BE2C (cell line): Measurements from ENCODE around the gene RSU1.

Experiments
- DNase-seq: peaks from one replicate; pipeline ENCODE4 v3.0.0-alpha.2; 2020
- H3K27me3 ChIP-seq: fragments of 250-450 bp; sonication (Bioruptor Pico); 2 replicates; pipeline ENCODE4 v1.5.1; 2020; ENCODE audit warnings: mild to moderate bottlenecking
- H3K36me3 ChIP-seq: fragments of 250-450 bp; sonication (Bioruptor Pico); 2 replicates; pipeline ENCODE4 v1.5.1; 2020; ENCODE audit warnings: mild to moderate bottlenecking
- H3K4me1 ChIP-seq: fragments of 250-450 bp; sonication (Bioruptor Pico); 2 replicates; pipeline ENCODE4 v1.5.1; 2020
- H3K4me3 ChIP-seq: 2 replicates; pipeline ENCODE4 v1.5.1; 2011; ENCODE audit warnings: low read depth, low read length
- H3K9me3 ChIP-seq: fragments of 250-450 bp; sonication (Bioruptor Pico); 2 replicates; pipeline ENCODE4 v1.5.1; 2020
- TF ChIP-seq, protein P1 (sequence below): IDR thresholded peaks from 2 replicates; pipeline ENCODE4 v1.5.1; 2012; ENCODE audit warnings: mild to moderate bottlenecking, low read depth, low read length

Gene RSU1

DNA sequence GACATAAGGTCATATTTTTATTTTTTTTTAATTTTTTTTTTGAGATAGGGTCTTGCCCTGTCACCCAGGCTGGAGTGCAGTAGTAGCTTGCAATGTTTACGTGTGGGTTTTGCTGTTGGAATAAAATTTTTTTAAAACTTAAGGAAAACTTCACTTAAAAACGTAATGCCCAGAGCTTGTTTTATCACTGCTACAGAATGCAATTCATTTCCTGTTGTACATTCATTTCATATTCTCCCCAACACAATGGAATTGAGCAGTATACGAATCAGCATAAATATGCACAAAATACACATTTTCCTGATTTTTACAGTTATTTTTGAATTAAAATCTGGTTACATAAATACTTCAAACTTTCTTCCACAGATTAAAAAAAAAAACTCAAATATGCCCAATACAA, 40.3 kb downstream of the RSU1 start:
- TF ChIP-seq, protein P1, sequence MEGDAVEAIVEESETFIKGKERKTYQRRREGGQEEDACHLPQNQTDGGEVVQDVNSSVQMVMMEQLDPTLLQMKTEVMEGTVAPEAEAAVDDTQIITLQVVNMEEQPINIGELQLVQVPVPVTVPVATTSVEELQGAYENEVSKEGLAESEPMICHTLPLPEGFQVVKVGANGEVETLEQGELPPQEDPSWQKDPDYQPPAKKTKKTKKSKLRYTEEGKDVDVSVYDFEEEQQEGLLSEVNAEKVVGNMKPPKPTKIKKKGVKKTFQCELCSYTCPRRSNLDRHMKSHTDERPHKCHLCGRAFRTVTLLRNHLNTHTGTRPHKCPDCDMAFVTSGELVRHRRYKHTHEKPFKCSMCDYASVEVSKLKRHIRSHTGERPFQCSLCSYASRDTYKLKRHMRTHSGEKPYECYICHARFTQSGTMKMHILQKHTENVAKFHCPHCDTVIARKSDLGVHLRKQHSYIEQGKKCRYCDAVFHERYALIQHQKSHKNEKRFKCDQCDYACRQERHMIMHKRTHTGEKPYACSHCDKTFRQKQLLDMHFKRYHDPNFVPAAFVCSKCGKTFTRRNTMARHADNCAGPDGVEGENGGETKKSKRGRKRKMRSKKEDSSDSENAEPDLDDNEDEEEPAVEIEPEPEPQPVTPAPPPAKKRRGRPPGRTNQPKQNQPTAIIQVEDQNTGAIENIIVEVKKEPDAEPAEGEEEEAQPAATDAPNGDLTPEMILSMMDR = no peak
- no peak for DNase-seq
- Histone ChIP-seq H3K36me3 (no peaks in the 10 kb centered on the region), H3K27me3 (no peaks in the 10 kb centered on the region), H3K9me3 (no peaks in the 10 kb centered on the region), H3K4me1 (no peaks in the 10 kb centered on the region), H3K4me3 (no peak overlapping the region)

DNA sequence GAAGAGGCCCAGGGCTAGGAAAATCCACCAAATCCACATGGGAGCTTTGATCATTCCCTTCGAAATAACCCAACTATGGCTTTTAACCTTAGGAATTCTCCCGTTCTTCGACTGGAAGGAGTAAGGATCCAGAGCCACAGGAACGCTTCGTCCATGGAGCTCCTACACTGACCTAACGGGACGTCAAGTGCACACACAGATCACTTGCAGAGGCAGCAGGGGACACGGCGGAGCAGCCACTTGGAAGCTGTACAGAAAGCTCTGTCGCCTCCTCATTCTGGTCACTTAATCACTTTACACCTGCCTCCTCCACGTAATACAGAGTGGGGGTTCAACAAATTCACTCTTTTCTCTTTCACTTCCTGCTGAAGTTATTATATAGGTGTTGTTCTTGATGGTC, 43.9 kb downstream of the RSU1 start:
- no peak overlapping the region for H3K4me3 ChIP-seq
- H3K27me3 ChIP-seq = no peaks in the 10 kb centered on the region
- no peaks in the 10 kb centered on the region for H3K36me3 ChIP-seq
- no peaks in the 10 kb centered on the region for H3K4me1 ChIP-seq
- DNase-seq = no peak
- TF ChIP-seq, protein P1 = no peak
- H3K9me3 ChIP-seq = no peaks in the 10 kb centered on the region

DNA sequence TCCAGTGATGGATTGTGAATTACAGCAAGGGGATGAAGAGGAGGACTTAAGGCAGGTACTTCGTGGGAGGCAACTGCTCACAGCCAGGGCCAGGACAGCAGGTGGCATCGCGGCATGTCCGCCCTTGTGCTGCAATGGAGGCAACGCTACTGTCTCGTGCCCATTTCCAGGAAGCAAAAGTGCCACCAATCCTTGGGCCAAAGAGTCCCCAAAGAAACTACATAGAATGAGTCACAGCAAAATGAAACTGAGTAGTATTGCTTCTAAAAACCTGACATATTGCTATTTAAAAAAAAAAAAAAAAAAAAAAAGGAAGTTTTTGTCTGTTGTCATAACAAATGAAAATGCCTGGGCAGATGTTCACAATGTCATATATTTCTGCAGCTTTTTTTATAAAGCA, 46.6 kb downstream of the RSU1 start:
- Histone ChIP-seq H3K4me1 (no peaks in the 10 kb centered on the region), H3K4me3 (no peak overlapping the region), H3K9me3 (no peaks in the 10 kb centered on the region), H3K36me3 (no peaks in the 10 kb centered on the region), H3K27me3 (no peaks in the 10 kb centered on the region)
- TF ChIP-seq, protein P1 = no peak
- DNase-seq = no peak

DNA sequence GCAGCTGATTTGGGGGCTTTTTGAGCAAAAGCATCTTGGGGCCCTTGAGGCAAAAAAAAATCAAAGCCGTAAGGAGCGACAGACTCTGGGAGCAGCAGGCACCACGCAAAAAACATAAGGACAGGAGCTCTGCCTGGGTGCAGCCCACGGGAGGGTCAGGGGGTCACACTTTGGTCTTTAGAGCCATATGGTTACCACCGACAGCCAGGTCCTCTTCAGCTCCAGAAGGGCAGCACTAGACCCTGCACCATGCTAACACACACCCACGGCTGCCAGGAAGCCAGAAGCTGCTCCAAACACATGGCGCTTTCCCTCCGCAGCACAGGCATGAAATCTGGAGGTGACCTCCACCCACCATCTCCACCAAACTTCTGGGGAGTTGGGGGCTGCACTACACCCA, 47.1 kb downstream of the RSU1 start:
- DNase-seq = no peak
- H3K36me3 ChIP-seq = no peaks in the 10 kb centered on the region
- H3K4me1 ChIP-seq = no peaks in the 10 kb centered on the region
- H3K9me3 ChIP-seq = no peaks in the 10 kb centered on the region
- no peak overlapping the region for H3K4me3 ChIP-seq
- TF ChIP-seq, protein P1 = no peak
- H3K27me3 ChIP-seq = no peaks in the 10 kb centered on the region

DNA sequence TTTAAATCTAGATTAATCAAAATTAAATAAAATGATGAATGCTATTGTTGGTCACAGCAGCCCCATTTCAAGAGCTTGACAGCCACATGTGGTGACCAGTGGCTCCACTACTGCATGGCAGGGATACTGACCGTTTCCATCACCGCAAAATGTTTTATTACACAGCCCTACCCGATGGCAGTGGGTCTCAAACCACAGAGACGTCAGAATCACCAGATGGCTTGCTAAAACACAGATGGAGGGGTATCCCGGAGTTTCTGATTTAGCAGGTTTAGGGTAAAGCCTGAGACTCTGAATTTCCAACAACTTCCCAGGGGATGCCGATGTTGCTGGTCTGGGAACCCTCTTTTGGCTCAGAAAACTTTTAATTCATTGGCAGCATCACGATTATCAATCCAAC, 47.9 kb downstream of the RSU1 start:
- no peak for DNase-seq
- Histone ChIP-seq H3K9me3 (no peaks in the 10 kb centered on the region), H3K4me3 (no peak overlapping the region), H3K4me1 (no peaks in the 10 kb centered on the region), H3K36me3 (no peaks in the 10 kb centered on the region), H3K27me3 (no peaks in the 10 kb centered on the region)
- TF ChIP-seq, protein P1 = no peak

DNA sequence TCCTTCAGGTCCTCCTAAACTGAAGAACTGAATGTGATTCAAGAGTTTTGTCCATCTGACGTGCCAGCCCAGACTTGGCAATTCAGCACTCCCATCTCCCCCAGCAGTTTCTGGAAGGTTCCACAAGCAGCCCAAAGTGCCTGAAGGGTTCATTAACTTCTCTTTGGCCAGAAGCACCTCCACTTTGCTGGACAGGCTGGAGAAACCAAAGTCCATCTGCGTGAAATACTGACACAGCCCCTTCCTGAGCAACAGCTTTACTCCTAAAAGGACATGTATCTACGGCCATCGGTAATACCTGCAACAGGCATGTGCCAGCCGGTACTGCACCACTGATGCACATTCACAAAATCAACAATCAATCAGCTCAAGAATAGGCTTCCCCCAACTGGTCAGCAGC, 48.5 kb downstream of the RSU1 start:
- no peaks in the 10 kb centered on the region for H3K27me3 ChIP-seq
- no peaks in the 10 kb centered on the region for H3K4me1 ChIP-seq
- no peak for DNase-seq
- H3K36me3 ChIP-seq = no peaks in the 10 kb centered on the region
- H3K4me3 ChIP-seq = no peak overlapping the region
- TF ChIP-seq, protein P1 = no peak
- H3K9me3 ChIP-seq = no peaks in the 10 kb centered on the region
